Measurements from ENCODE around the gene ANKH. TPM values are rescaled to one million over a fixed set of nuclear protein-coding genes. Genes with fewer than 3 reads are reported as not detected.
"Not testable (repeated sequence)": the region's sequence is repeated elsewhere in the genome, so short reads cannot be mapped to it uniquely, and the experiment has no call there.

The ANKH gene
- total RNA-seq, 2 donors from 2014 or later: 86.8 to 109 TPM

- peaks cover 11% of the 10 kb centered on the region for H3K27me3 Mint-ChIP-seq
- no peaks in the 10 kb centered on the region for H3K9me3 ChIP-seq (ENCODE audit: control insufficient read depth, low read length, poor library complexity, severe bottlenecking)
- peaks cover 2% of the 10 kb centered on the region for H3K36me3 Mint-ChIP-seq (ENCODE audit: low read depth)
- DNase-seq (no peak), ATAC-seq (no peak)
- peaks cover 5% of the 10 kb centered on the region for H3K4me1 Mint-ChIP-seq
- H3K4me3 Mint-ChIP-seq: no peak overlapping the region
- H3K27ac Mint-ChIP-seq: no peak overlapping the region
These were observed 7.8 kb upstream of the ANKH start for GRCh38 chr5:14879393-14879792.

- not testable (repeated sequence) for DNase-seq, H3K4me3 Mint-ChIP-seq, H3K27ac Mint-ChIP-seq
These were observed 6.6 kb upstream of the ANKH start for GRCh38 chr5:14878192-14878591.

DNA sequence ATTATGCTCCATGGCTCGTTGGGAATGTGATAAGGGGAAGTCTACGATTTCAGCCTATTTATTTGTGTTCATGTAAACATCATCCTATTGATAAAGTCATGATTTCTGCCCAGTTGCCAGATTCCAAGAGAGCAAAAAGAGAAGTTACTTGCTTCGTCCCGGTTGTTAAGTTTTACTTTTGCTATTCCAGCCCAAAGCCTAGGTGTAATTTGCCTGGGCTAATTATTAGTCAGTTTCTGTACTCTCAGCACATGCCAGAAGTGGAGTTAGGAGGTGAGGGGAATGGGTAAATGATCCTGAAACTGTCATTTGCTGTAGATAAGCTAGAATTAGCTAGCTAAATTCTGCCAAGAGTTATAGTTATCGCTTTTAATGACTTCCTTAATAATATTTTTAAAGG, 4.5 kb upstream of the ANKH start:
- H3K9me3 ChIP-seq (ENCODE audit: control insufficient read depth, low read length, poor library complexity, severe bottlenecking): no peaks in the 10 kb centered on the region
- Mint-ChIP-seq H3K4me3 (no peak overlapping the region), H3K27ac (no peak overlapping the region), H3K27me3 (peaks cover 6% of the 10 kb centered on the region), H3K36me3 (ENCODE audit: low read depth) (no peaks in the 10 kb centered on the region), H3K4me1 (peaks cover 5% of the 10 kb centered on the region)
- ATAC-seq: no peak
- DNase-seq: no peak

More at GRCh38 chr5:14878192-14878591, 6.6 kb upstream of the ANKH start:
- H3K4me1 Mint-ChIP-seq; H3K36me3 Mint-ChIP-seq (ENCODE audit: low read depth); H3K9me3 ChIP-seq (ENCODE audit: control insufficient read depth, low read length, poor library complexity, severe bottlenecking); ATAC-seq: not testable (repeated sequence)
- peaks cover 11% of the 10 kb centered on the region for H3K27me3 Mint-ChIP-seq

DNA sequence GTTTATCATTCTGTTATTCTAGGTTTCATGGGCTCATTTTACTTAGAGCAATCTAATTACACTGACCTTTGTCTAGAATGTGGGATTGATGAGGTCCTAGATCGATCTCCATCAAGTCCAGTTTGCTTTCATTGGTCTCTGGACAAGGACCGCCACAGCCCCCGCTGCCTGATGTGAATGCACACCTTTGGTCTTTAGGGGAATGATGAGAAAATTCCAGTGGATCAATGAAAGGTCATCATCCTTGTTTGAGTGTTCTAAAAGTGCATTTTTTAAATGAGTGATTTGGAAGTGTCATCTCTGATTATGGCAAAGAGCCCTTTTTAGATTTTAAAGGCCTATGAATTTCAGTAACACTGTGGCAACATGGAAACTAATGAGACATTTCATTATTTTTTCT, 2.2 kb upstream of the ANKH start:
- H3K4me1 Mint-ChIP-seq: peaks cover 25% of the 10 kb centered on the region
- no peaks in the 10 kb centered on the region for H3K36me3 Mint-ChIP-seq (ENCODE audit: low read depth)
- H3K9me3 ChIP-seq (ENCODE audit: control insufficient read depth, low read length, poor library complexity, severe bottlenecking): no peaks in the 10 kb centered on the region
- no peak overlapping the region for H3K4me3 Mint-ChIP-seq
- no peaks in the 10 kb centered on the region for H3K27me3 Mint-ChIP-seq
- DNase-seq (no peak), ATAC-seq (no peak)
- H3K27ac Mint-ChIP-seq: no peak overlapping the region

- Mint-ChIP-seq H3K4me3 (no peak overlapping the region), H3K27ac (peak overlapping the region; percentile 82), H3K36me3 (ENCODE audit: low read depth) (no peaks in the 10 kb centered on the region), H3K4me1 (peaks cover 27% of the 10 kb centered on the region), H3K27me3 (no peaks in the 10 kb centered on the region)
- no peak for DNase-seq
- ATAC-seq: no peak
- H3K9me3 ChIP-seq (ENCODE audit: control insufficient read depth, low read length, poor library complexity, severe bottlenecking): no peaks in the 10 kb centered on the region
These were observed 1.5 kb upstream of the ANKH start for GRCh38 chr5:14873093-14873492.

DNA sequence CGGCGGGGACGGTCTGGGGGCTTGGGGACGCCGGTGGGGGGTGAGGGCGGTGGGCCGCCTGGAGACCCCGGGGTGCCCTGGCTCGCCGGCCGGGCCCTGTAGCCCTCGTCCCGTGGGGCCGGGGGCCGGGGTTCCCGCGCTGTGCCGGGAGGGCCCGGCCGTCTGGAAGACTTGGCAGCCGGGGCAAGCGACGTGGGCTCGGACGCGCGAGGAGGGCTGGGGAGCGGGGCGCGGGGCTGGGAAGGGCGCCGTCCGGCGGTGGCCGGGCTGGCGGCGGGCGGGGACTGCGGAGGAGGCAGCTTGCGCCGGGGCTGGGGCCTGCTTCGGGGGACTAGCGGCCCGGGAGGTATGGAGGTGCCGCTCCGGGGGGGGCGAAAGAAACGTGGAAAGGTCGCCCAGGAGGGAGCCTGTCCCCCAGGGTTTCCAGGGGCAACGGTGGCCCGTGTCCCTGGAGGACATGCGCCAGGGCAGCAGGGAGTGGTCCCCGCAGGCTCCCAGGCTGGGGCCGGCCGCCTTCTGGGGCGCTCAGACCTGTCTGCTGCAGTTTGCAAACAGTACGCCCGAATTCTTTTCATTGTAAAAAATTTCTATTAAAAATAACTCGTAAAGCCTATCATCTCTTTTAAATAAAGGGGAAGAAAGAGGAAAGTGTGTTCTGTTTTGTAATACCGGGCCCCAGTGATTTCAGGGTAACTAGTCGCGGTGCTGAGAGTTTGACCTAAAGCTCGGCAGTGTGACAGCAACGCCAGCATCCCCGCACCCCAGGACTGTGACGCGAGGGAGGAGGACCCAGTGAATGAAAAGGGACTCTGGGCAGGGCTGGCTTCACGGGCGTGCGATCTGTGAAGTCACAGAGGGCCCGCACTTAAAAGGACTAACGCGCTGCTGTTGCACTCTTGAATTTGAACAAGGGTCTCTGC, 752 bp upstream of the ANKH start:
- Mint-ChIP-seq H3K4me1 (peaks cover 28% of the 10 kb centered on the region), H3K4me3 (peak overlapping the region; percentile 91), H3K36me3 (ENCODE audit: low read depth) (no peaks in the 10 kb centered on the region), H3K27ac (peak overlapping the region; percentile 82), H3K27me3 (no peaks in the 10 kb centered on the region)
- no peaks in the 10 kb centered on the region for H3K9me3 ChIP-seq (ENCODE audit: control insufficient read depth, low read length, poor library complexity, severe bottlenecking)
- ATAC-seq (peak; percentile 31), DNase-seq (peak; percentile 22 to 49 (median 41))

DNA sequence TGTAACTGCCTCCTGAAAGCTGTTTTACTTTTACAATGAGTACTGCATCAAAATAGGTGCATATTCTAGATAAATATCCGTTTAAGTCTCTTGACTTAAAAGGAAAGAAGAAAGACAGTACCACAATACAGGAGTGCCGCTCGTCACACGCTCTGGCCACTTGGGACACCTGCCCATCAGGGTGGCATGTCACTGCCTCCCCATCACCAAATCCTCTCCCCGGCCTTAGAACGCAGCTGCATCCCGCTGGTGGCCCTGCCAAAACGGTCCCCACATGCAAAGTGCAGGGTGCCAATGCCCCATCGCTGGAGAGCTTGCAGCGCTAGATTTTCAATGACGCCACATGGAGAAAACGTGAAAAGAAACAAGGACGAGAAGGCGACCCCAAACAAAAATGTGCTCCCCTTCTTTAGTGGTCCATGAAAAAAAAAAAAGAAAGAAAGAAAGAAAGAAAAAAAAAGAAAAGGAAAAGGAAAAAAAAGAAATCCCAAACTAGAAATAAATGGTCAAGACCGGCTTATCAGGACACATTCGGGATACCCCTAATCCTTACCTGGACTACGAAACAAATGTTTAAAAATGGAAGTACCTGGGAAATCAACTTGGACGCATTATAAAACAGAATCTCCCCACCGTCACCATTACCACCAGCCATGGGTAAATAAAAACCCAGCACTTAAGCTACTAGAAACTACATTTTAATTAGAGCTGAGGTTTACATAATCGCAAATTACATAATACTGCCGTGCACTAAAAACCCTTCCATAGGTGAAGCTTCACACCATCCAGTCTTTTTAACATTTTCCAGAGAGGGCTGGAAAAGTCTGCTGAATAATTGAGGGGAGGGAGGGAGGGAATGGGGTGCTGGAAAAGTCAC, 1.0 kb downstream of the ANKH start:
- DNase-seq: peak in 2 of 3 donors; percentile 42 to 56
- no peak for ATAC-seq
- Mint-ChIP-seq H3K27me3 (no peaks in the 10 kb centered on the region), H3K4me1 (peaks cover 34% of the 10 kb centered on the region), H3K4me3 (peak overlapping the region; percentile 98), H3K27ac (peak overlapping the region; percentile 99), H3K36me3 (ENCODE audit: low read depth) (no peaks in the 10 kb centered on the region)
- no peaks in the 10 kb centered on the region for H3K9me3 ChIP-seq (ENCODE audit: control insufficient read depth, low read length, poor library complexity, severe bottlenecking)

DNA sequence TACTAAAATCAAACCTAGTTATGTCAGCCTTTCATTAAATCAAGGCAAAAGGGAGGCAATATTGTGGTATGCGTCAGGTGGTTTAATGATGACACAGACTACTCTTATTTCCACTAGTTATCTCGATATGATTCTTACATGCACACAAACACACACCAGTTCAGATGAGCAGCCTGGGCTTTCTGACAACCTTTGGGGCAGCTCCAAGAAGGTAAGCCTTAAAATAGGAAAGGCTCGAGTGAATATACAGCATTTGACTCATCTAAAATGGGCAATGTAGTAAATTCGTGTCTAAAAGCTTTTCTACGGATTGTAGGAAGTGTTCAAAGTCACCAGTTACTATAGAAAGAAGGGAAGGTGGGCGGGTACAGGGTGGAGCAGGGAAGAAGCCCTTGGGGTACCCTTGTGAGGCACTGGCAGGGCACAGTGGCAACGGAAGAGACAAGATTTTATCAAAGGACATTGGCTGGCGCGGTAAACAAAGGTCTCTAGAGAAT, 1.9 kb downstream of the ANKH start:
- Mint-ChIP-seq H3K27ac (peak overlapping the region; percentile 99), H3K4me1 (peaks cover 34% of the 10 kb centered on the region), H3K4me3 (peak overlapping the region; percentile 98), H3K36me3 (ENCODE audit: low read depth) (no peaks in the 10 kb centered on the region), H3K27me3 (no peaks in the 10 kb centered on the region)
- no peaks in the 10 kb centered on the region for H3K9me3 ChIP-seq (ENCODE audit: control insufficient read depth, low read length, poor library complexity, severe bottlenecking)
- DNase-seq (no peak), ATAC-seq (no peak)

DNA sequence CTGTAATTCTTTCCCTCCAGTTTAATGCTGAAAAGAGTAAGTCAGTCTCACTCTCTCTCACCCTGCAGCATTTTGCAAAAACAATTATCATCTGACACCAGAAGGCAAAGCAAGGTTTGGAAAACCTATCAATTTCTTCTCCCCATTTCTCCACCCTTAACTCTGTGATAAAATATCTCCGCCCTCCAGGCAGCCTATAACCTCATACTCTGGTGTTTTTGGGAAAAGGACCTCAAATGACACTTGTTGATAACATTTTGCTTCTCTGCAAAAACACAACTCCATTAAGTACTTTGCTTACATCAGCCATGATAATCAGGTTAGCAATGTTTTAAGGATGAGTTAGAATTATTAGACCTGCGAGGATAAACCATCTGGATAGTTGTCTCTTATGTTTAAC, 2.3 kb downstream of the ANKH start:
- Mint-ChIP-seq H3K4me3 (peak overlapping the region; percentile 98), H3K4me1 (peaks cover 36% of the 10 kb centered on the region), H3K27ac (peak overlapping the region; percentile 99), H3K36me3 (ENCODE audit: low read depth) (no peaks in the 10 kb centered on the region), H3K27me3 (no peaks in the 10 kb centered on the region)
- no peaks in the 10 kb centered on the region for H3K9me3 ChIP-seq (ENCODE audit: control insufficient read depth, low read length, poor library complexity, severe bottlenecking)
- ATAC-seq: no peak
- DNase-seq: no peak

- peak overlapping the region; percentile 98 for H3K4me3 Mint-ChIP-seq
- H3K36me3 Mint-ChIP-seq (ENCODE audit: low read depth): no peaks in the 10 kb centered on the region
- peaks cover 37% of the 10 kb centered on the region for H3K4me1 Mint-ChIP-seq
- no peak overlapping the region for H3K27ac Mint-ChIP-seq
- DNase-seq (no peak), ATAC-seq (no peak)
- H3K9me3 ChIP-seq (ENCODE audit: control insufficient read depth, low read length, poor library complexity, severe bottlenecking): no peaks in the 10 kb centered on the region
- no peaks in the 10 kb centered on the region for H3K27me3 Mint-ChIP-seq
These were observed 2.8 kb downstream of the ANKH start for GRCh38 chr5:14868771-14869170.

DNA sequence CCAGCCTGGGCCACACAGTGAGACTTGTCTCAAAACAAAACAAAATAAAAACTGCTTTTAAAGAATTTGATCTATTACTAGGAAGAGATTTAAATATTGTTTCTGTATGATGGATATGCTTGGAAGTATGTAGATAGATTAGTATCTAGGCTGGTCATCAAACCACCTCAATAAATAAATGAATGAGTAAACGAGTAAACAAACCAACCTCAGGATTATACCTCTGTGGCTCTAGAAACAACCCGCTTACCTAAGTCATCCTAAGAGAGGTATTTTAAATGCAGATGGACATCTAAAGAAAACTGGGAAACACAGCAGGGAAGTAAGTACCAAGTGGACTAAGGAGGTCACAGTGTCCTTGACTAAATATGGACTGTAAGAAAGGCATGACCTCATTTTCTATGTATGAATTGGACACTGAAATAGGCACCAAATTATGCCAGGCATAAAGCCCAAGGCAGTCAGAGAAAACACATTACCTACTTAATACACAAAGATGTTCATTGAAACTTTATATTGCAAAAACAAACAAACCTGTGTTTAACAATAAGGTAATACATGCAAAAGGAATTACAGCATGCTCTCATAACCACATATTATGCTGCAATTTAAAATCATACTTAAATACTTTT, 7.3 kb downstream of the ANKH start:
- H3K27ac Mint-ChIP-seq: no peak overlapping the region
- no peaks in the 10 kb centered on the region for H3K36me3 Mint-ChIP-seq (ENCODE audit: low read depth)
- H3K4me1 Mint-ChIP-seq: peaks cover 39% of the 10 kb centered on the region
- no peak for ATAC-seq
- no peak overlapping the region for H3K4me3 Mint-ChIP-seq
- no peak for DNase-seq
- no peaks in the 10 kb centered on the region for H3K9me3 ChIP-seq (ENCODE audit: control insufficient read depth, low read length, poor library complexity, severe bottlenecking)
- H3K27me3 Mint-ChIP-seq: no peaks in the 10 kb centered on the region

DNA sequence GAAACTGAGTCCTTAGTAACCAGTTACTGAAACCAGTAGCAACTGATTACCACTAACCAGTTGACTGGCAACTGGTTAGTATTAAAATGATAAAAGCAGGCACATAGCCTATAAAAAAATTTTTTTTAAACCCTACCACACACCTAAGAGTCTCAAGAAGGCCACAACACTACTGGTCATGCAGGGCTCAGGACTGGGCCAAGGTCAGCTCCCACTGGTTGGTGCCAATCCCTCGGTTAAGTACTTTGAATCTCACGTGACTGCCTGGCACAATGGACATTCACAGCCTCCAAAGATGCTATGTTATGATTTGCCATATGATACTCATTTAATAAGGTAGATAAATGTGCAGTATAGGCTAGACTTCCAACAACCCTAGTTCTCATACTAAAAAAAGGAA, 8.5 kb downstream of the ANKH start:
- H3K27ac Mint-ChIP-seq: no peak overlapping the region

More for the DNA sequence above, 8.5 kb downstream of the ANKH start:
- no peaks in the 10 kb centered on the region for H3K36me3 Mint-ChIP-seq (ENCODE audit: low read depth)
- DNase-seq: no peak
- H3K9me3 ChIP-seq (ENCODE audit: control insufficient read depth, low read length, poor library complexity, severe bottlenecking): no peaks in the 10 kb centered on the region
- ATAC-seq: no peak
- H3K27me3 Mint-ChIP-seq: no peaks in the 10 kb centered on the region
- H3K4me1 Mint-ChIP-seq: peaks cover 35% of the 10 kb centered on the region
- no peak overlapping the region for H3K4me3 Mint-ChIP-seq

Measured in T-helper 17 cell (primary cell).